Measurements from ENCODE around the gene FAM78B. TPM values are rescaled to one million over a fixed set of nuclear protein-coding genes. Genes with fewer than 3 reads are reported as not detected.

Gene FAM78B
- total RNA-seq, 1 experiment from 2014 or later = 1.1 TPM

- Mint-ChIP-seq H3K4me1 (ENCODE audit: insufficient read depth, unreplicated experiment) (no peaks in the 10 kb centered on the region), H3K27ac (ENCODE audit: low read depth, unreplicated experiment) (no peak overlapping the region), H3K27me3 (ENCODE audit: insufficient read depth, unreplicated experiment) (peaks cover under 1% of the 10 kb centered on the region), H3K4me3 (ENCODE audit: unreplicated experiment) (no peak overlapping the region), H3K36me3 (ENCODE audit: insufficient read depth, unreplicated experiment) (no peaks in the 10 kb centered on the region), H3K9me3 (ENCODE audit: unreplicated experiment) (no peaks in the 10 kb centered on the region)
- no peak for DNase-seq (ENCODE audit: unreplicated experiment)
- CTCF ChIA-PET = interaction anchor here (0.6 to 1.4 kb wide), 3 partner anchors 74 to 172 kb away, joined by 3 to 4 read pairs (median 4); no protein-coding TSS in a partner anchor
- no TSS peak for BruUV-seq (replicated peaks)
- POLR2A ChIA-PET = no interaction called here
- TF ChIP-seq CTCF (IDR thresholded peaks at IDR 0.05; ENCODE audit: unreplicated experiment) = no peak
- intact Hi-C loops (cut with micrococcal nuclease) = no loop called here
Observed at GRCh38 chr1:166064951-166065350, 101.8 kb downstream of the FAM78B start.

DNA sequence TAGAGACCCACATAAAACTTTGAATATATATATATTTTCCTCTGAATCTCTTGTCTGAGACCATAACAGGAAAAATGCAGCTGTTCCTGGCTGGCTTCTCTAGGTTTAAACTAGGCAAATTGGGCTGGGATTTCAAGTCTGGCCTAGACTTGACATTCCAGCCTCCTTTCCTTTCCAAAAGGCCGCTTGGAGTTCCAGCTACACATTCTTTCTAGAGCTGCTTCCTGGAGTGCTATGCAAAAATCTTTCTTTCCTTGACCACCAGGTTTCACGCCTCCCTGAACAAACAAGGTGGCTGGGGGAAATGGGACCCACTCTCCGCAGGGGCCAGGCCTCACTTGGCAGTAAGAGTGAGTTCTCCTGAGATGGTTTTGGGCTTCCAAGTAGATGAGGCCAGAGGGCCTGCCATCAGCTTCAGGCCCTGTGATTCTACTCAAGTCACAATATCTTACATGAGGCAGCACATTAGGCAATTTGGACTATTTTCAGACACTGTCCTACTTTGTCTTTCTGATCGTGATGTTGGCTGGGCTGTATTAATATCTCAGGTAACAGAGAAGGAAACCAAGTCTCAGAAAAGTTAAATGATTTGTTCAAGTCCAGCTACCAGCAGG lies 102.4 kb downstream of the FAM78B start:
- POLR2A ChIA-PET = no interaction called here
- CTCF ChIA-PET = interaction anchor here (1.4 kb wide), 1 partner anchor 140 kb away, joined by 4 read pairs; no protein-coding TSS in a partner anchor
- Mint-ChIP-seq H3K4me3 (ENCODE audit: unreplicated experiment) (no peak overlapping the region), H3K9me3 (ENCODE audit: unreplicated experiment) (no peaks in the 10 kb centered on the region), H3K4me1 (ENCODE audit: insufficient read depth, unreplicated experiment) (no peaks in the 10 kb centered on the region), H3K27ac (ENCODE audit: low read depth, unreplicated experiment) (no peak overlapping the region), H3K36me3 (ENCODE audit: insufficient read depth, unreplicated experiment) (no peaks in the 10 kb centered on the region), H3K27me3 (ENCODE audit: insufficient read depth, unreplicated experiment) (peaks cover 5% of the 10 kb centered on the region)
- intact Hi-C loops (cut with micrococcal nuclease) = no loop called here
- no peak for DNase-seq (ENCODE audit: unreplicated experiment)
- TF ChIP-seq CTCF (IDR thresholded peaks at IDR 0.05; ENCODE audit: unreplicated experiment) = no peak
- no TSS peak for BruUV-seq (replicated peaks)

DNA sequence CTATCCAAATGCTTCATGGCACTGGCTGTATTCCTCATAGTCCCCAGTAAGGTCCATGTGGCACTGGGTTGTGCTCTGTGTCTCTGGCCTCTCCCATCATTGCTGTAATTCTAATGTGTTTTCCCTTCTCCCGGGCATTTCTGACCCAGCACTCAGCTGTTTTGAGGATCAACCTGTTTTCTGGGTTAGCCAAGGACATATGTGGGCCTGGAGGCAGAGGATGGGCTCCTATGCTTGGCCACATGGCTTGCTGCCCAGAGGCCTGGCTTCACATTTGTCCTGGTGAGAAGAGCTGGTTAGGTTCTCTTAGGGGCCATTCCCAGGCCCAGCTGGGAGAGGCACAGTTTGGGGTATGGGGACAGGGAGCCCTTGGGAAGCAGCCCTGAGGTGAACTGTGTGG lies 103.1 kb downstream of the FAM78B start:
- H3K36me3 Mint-ChIP-seq (ENCODE audit: insufficient read depth, unreplicated experiment) = no peaks in the 10 kb centered on the region
- H3K27ac Mint-ChIP-seq (ENCODE audit: low read depth, unreplicated experiment) = no peak overlapping the region
- POLR2A ChIA-PET = no interaction called here
- no peaks in the 10 kb centered on the region for H3K9me3 Mint-ChIP-seq (ENCODE audit: unreplicated experiment)
- CTCF ChIA-PET = interaction anchor here (0.7 kb wide), 1 partner anchor 9 kb away, joined by 3 read pairs; no protein-coding TSS in a partner anchor
- no peak overlapping the region for H3K4me3 Mint-ChIP-seq (ENCODE audit: unreplicated experiment)
- no TSS peak for BruUV-seq (replicated peaks)
- H3K4me1 Mint-ChIP-seq (ENCODE audit: insufficient read depth, unreplicated experiment) = no peaks in the 10 kb centered on the region
- no peak for TF ChIP-seq CTCF (IDR thresholded peaks at IDR 0.05; ENCODE audit: unreplicated experiment)
- DNase-seq (ENCODE audit: unreplicated experiment) = no peak
- peaks cover 13% of the 10 kb centered on the region for H3K27me3 Mint-ChIP-seq (ENCODE audit: insufficient read depth, unreplicated experiment)
- intact Hi-C loops (cut with micrococcal nuclease) = no loop called here

DNA sequence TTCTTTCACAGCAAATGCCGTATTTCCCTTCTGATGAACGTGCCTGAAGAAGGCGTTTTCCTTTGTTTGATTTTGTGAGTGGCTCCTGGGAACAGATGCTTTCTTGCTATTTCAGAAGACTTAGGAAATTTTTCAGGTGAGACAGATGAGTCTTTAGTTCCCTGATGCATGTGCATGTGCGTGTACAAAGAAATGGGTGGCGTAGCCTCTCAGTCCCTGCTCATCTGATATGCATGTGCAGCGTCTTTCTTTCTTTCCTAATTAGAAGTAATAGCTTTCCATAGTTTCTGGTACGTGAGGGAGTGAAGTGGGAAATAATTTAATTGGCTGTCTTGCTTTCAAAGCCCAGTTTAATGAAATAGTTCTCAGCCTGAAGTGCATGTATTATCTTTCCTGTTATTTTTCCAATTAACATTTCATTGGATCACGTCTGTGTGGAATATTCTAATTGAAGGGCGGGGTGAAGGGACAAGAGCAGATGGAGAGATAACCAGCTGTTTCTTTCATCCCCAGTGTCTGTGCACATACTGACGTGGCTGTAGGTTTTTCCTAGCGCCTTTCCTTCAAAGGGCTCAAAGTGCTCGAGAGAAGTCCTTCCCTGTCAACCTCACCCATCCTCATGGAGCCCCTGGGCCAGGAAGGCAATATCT lies 104.3 kb downstream of the FAM78B start:
- H3K9me3 Mint-ChIP-seq (ENCODE audit: unreplicated experiment) = no peaks in the 10 kb centered on the region
- no peak for TF ChIP-seq CTCF (IDR thresholded peaks at IDR 0.05; ENCODE audit: unreplicated experiment)
- POLR2A ChIA-PET = no interaction called here
- H3K4me3 Mint-ChIP-seq (ENCODE audit: unreplicated experiment) = no peak overlapping the region
- H3K4me1 Mint-ChIP-seq (ENCODE audit: insufficient read depth, unreplicated experiment) = no peaks in the 10 kb centered on the region
- no TSS peak for BruUV-seq (replicated peaks)
- no peak for DNase-seq (ENCODE audit: unreplicated experiment)
- H3K36me3 Mint-ChIP-seq (ENCODE audit: insufficient read depth, unreplicated experiment) = no peaks in the 10 kb centered on the region
- H3K27me3 Mint-ChIP-seq (ENCODE audit: insufficient read depth, unreplicated experiment) = peaks cover 20% of the 10 kb centered on the region
- CTCF ChIA-PET = interaction anchor here (0.9 kb wide), 1 partner anchor 12 kb away, joined by 4 read pairs; no protein-coding TSS in a partner anchor
- H3K27ac Mint-ChIP-seq (ENCODE audit: low read depth, unreplicated experiment) = no peak overlapping the region
- intact Hi-C loops (cut with micrococcal nuclease) = no loop called here
